Natural killer cell (primary cell): ENCODE results near the gene CHD2. TPM values are rescaled to one million over a fixed set of nuclear protein-coding genes. Genes with fewer than 3 reads are reported as not detected.

Experiments
- ATAC-seq, 3 donors: fragments of 150-1000 bp in 2 of 3; fragments of 200-7000 bp in 1 of 3; cut with Tn5 transposase; 1 replicate in 1 of 3; 2 replicates in 2 of 3; pipeline ENCODE4 v1.10.0; 2021; ENCODE audit warnings: mild to moderate bottlenecking in 2 of 3, moderate library complexity in 2 of 3
- DNase-seq, 2 donors: peaks; one replicate each; pipeline versions ENCODE4 v3.0.0 to v3.0.0-alpha.2; 2013 to 2021; ENCODE audit warnings: mixed read lengths in 1 of 2
- H3K27ac ChIP-seq: one replicate; pipeline ENCODE4 v1.5.1; 2013; ENCODE audit warnings: mild to moderate bottlenecking, low read length
- H3K27me3 ChIP-seq: one replicate; pipeline ENCODE4 v1.6.1; 2013; ENCODE audit warnings: low read length; ENCODE audit not compliant: control insufficient read depth, insufficient read depth
- H3K36me3 ChIP-seq: one replicate; pipeline ENCODE4 v1.6.1; 2013; ENCODE audit warnings: low read length; ENCODE audit not compliant: control insufficient read depth, insufficient read depth
- H3K4me1 ChIP-seq: one replicate; pipeline ENCODE4 v1.6.1; 2013; ENCODE audit warnings: low read length; ENCODE audit not compliant: control insufficient read depth, insufficient read depth
- H3K4me3 ChIP-seq: one replicate; pipeline ENCODE4 v1.5.1; 2013; ENCODE audit warnings: low read length
- H3K9me3 ChIP-seq: one replicate; pipeline ENCODE4 v1.6.1; 2013; ENCODE audit warnings: low read length; ENCODE audit not compliant: control insufficient read depth, insufficient read depth
- H3K27ac Mint-ChIP-seq, 2 donors: one replicate each; pipeline ENCODE4 v1.8.0; 2022; ENCODE audit warnings: mild to moderate bottlenecking in 2 of 2, mixed read lengths in 2 of 2, moderate library complexity in 1 of 2
- H3K27me3 Mint-ChIP-seq, 2 donors: one replicate each; pipeline ENCODE4 v1.8.0; 2022; ENCODE audit warnings: low read depth in 2 of 2, mixed read lengths in 2 of 2
- H3K36me3 Mint-ChIP-seq: one replicate; pipeline ENCODE4 v1.8.0; 2022; ENCODE audit warnings: mixed read lengths
- H3K4me1 Mint-ChIP-seq, 2 donors: one replicate each; pipeline ENCODE4 v1.8.0; 2022; ENCODE audit warnings: mixed read lengths in 2 of 2
- H3K4me3 Mint-ChIP-seq: one replicate; pipeline ENCODE4 v1.8.0; 2022; ENCODE audit warnings: mild to moderate bottlenecking, moderate library complexity, mixed read lengths
- H3K9me3 Mint-ChIP-seq, 2 donors: one replicate each; pipeline ENCODE4 v1.8.0; 2022; ENCODE audit warnings: mixed read lengths in 2 of 2
- CTCF ChIP-seq: fragments of 200-600 bp; IDR thresholded peaks from one replicate; pipeline ENCODE4 v1.8.0; 2022; ENCODE audit warnings: antibody characterized with exemption
- WGBS: methylation state at CpG from one replicate; pipeline ENCODE4 v1.1.7; 2013; ENCODE audit warnings: missing lambda C conversion rate; ENCODE audit not compliant: insufficient coverage; 5-methylcytosine and 5-hydroxymethylcytosine counted together
- intact Hi-C: fragments of 100-400 bp; cut with micrococcal nuclease; formaldehyde crosslinking; loops from one replicate; pipeline ENCODE4 v1.14.2; 2022
- total RNA-seq, 4 donors: library from RNA; stranded (reverse); fragments of 120-200 nt in 1 of 4; gene quantifications; one replicate each; pipeline versions ENCODE4 v1.2.3 to v1.2.4, GENCODE V29; 2013 to 2022

CHD2 gene
- total RNA-seq, 3 donors from 2014 or later (not counting 1 experiment from before 2014, with no cell fraction given), result 418 to 449 (median 441) TPM

- Mint-ChIP-seq H3K9me3 (no peaks in the 10 kb centered on the region), H3K27me3 (no peaks in the 10 kb centered on the region), H3K4me1 (peaks cover 45 to 59% of the 10 kb centered on the region in 2 donors), H3K4me3 (no peak overlapping the region), H3K36me3 (peaks cover 22% of the 10 kb centered on the region), H3K27ac (peak overlapping the region; percentile 73 to 82)
- intact Hi-C loops, result no loop called here
- 100% methylated on average over 1 of the region's 1 CpG for WGBS
- DNase-seq (no peak), ATAC-seq (no peak)
- Histone ChIP-seq H3K27me3 (no peaks in the 10 kb centered on the region), H3K27ac (no peak overlapping the region), H3K4me3 (no peak overlapping the region), H3K9me3 (no peaks in the 10 kb centered on the region), H3K4me1 (peaks cover 6% of the 10 kb centered on the region), H3K36me3 (peaks cover 90% of the 10 kb centered on the region)
- no peak for TF ChIP-seq CTCF
Measured at GRCh38 chr15:92933831-92934230, 33.7 kb downstream of the CHD2 start.

GRCh38 chr15:92934716-92935115 is 34.6 kb downstream of the CHD2 start:
- Mint-ChIP-seq H3K27me3 (no peaks in the 10 kb centered on the region), H3K27ac (peak overlapping the region; percentile 73 to 82), H3K4me3 (no peak overlapping the region), H3K4me1 (peaks cover 45 to 64% of the 10 kb centered on the region in 2 donors), H3K9me3 (no peaks in the 10 kb centered on the region), H3K36me3 (peaks cover 29% of the 10 kb centered on the region)
- peaks cover 6% of the 10 kb centered on the region for H3K4me1 ChIP-seq
- intact Hi-C loops, result no loop called here
- 90% methylated on average over 5 of the region's 6 CpGs for WGBS
- H3K27me3 ChIP-seq, result no peaks in the 10 kb centered on the region
- peaks cover 90% of the 10 kb centered on the region for H3K36me3 ChIP-seq
- ATAC-seq (no peak), DNase-seq (no peak)
- H3K9me3 ChIP-seq, result no peaks in the 10 kb centered on the region
- TF ChIP-seq CTCF, result no peak
- H3K4me3 ChIP-seq, result no peak overlapping the region
- H3K27ac ChIP-seq, result no peak overlapping the region

- peaks cover 33% of the 10 kb centered on the region for H3K36me3 Mint-ChIP-seq
- intact Hi-C loops, result no loop called here
- no peaks in the 10 kb centered on the region for H3K27me3 ChIP-seq
- H3K4me1 Mint-ChIP-seq, result peaks cover 41 to 51% of the 10 kb centered on the region in 2 donors
- peaks cover 86% of the 10 kb centered on the region for H3K36me3 ChIP-seq
- H3K4me1 ChIP-seq, result peaks cover 6% of the 10 kb centered on the region
- DNase-seq (no peak), ATAC-seq (no peak)
- no peaks in the 10 kb centered on the region for H3K27me3 Mint-ChIP-seq
- H3K27ac Mint-ChIP-seq, result peak overlapping the region; percentile 73 to 82
- no peak overlapping the region for H3K4me3 ChIP-seq
- H3K9me3 Mint-ChIP-seq, result no peaks in the 10 kb centered on the region
- peak overlapping the region; percentile 30 for H3K27ac ChIP-seq
- peak overlapping the region; percentile 47 for H3K4me3 Mint-ChIP-seq
- WGBS, result 100% methylated on average over 1 of the region's 2 CpGs
- no peaks in the 10 kb centered on the region for H3K9me3 ChIP-seq
- no peak for TF ChIP-seq CTCF
Measured at GRCh38 chr15:92936138-92936537, 36.0 kb downstream of the CHD2 start.

DNA sequence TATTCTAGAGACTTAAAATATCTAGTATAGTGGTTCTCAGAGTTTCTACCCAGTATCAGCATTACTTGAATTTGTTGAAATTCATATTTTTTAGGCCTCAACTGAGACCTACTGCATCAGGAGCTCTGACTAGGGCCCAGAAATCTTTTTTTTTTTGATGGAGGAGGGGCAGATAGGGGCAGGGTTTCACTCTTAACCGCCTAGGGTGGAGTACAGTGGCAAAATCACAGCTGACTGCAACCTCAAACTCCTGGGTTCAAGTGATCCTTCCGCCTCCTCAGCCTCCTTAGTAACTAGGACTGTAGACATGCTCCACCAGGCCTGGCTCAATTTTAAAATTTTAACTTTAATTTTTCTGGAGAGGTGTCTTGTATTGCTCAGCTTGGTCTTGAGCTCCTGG is 36.6 kb downstream of the CHD2 start:
- Histone ChIP-seq H3K27ac (no peak overlapping the region), H3K9me3 (no peaks in the 10 kb centered on the region), H3K4me3 (no peak overlapping the region), H3K36me3 (peaks cover 86% of the 10 kb centered on the region), H3K4me1 (peaks cover 6% of the 10 kb centered on the region), H3K27me3 (no peaks in the 10 kb centered on the region)
- no peaks in the 10 kb centered on the region for H3K9me3 Mint-ChIP-seq
- ATAC-seq, result peak; percentile 43 to 63 (median 58)
- no peak for DNase-seq
- peaks cover 33% of the 10 kb centered on the region for H3K36me3 Mint-ChIP-seq
- WGBS, result 31% methylated on average over 2 of the region's 2 CpGs
- H3K27ac Mint-ChIP-seq, result peak overlapping the region; percentile 73 to 82
- peaks cover 43 to 48% of the 10 kb centered on the region in 2 donors for H3K4me1 Mint-ChIP-seq
- no peaks in the 10 kb centered on the region for H3K27me3 Mint-ChIP-seq
- TF ChIP-seq CTCF, result no peak
- intact Hi-C loops, result no loop called here
- peak overlapping the region; percentile 47 for H3K4me3 Mint-ChIP-seq
